ENCODE data around the gene ARHGAP6. TPM values are rescaled to one million over a fixed set of nuclear protein-coding genes. Genes with fewer than 3 reads are reported as not detected.

Gene ARHGAP6
- total and polyA plus RNA-seq, 2 experiments from 2014 or later = 0.26 to 0.59 TPM

DNA sequence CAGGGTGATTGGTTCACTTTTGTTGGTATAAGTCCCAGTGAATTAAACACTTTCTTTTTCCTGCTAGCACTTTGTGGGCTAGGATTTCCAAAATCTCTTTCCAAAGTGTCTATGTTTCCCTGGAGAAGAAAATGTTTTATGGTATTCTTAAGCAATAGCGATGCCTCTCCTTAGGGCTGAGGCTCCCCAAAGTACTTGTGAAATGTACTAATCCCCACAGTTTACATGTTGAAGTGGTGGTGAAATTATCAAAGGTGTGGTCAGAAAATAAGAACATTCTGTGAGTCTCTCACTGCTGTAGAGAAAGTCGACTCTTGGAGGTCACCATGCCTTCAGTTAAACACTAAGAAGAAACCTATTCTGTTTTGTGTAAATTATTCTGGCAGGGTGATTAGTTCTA is 424.0 kb downstream of the ARHGAP6 start:
- Mint-ChIP-seq H3K4me3 (no peak overlapping the region), H3K27ac (no peak overlapping the region), H3K9me3 (no peaks in the 10 kb centered on the region), H3K4me1 (no peaks in the 10 kb centered on the region), H3K36me3 (ENCODE audit: low read depth) (no peaks in the 10 kb centered on the region), H3K27me3 (ENCODE audit: insufficient read depth, low read depth, poor library complexity) (no peaks in the 10 kb centered on the region)
- Histone ChIP-seq H3K4me1 (ENCODE audit: insufficient read depth) (no peaks in the 10 kb centered on the region), H3K79me2 (replicated peaks; ENCODE audit: insufficient read depth) (no peaks in the 10 kb centered on the region), H3K4me2 (no peak overlapping the region), H3F3A (replicated peaks; ENCODE audit: low read depth) (no peaks in the 10 kb centered on the region), H3K27ac (ENCODE audit: low read depth) (no peak overlapping the region), H2AFZ (no peak overlapping the region), H3K36me3 (ENCODE audit: insufficient read depth) (no peaks in the 10 kb centered on the region), H3K27me3 (ENCODE audit: insufficient read depth) (no peaks in the 10 kb centered on the region), H3K9me2 (ENCODE audit: insufficient read depth) (no peaks in the 10 kb centered on the region), H4K20me1 (replicated peaks; ENCODE audit: insufficient read depth) (no peaks in the 10 kb centered on the region), H3K4me3 (no peak overlapping the region)
- no peak for TF ChIP-seq ZNF462 (CRISPR knock-in tag; IDR thresholded peaks at IDR 0.05)
- no peak for TF ChIP-seq ETS1 (IDR thresholded peaks at IDR 0.05)
- TF ChIP-seq EZH2phosphoT487 (IDR thresholded peaks at IDR 0.05; ENCODE audit: unreplicated experiment) = no peak
- no peak for TF ChIP-seq ZNF331 (CRISPR knock-in tag; IDR thresholded peaks at IDR 0.05; ENCODE audit: low read depth)
- TF ChIP-seq POLR2AphosphoS5 (IDR thresholded peaks at IDR 0.05; ENCODE audit: low read depth) = no peak
- no peak for TF ChIP-seq NANOG (IDR thresholded peaks at IDR 0.05; ENCODE audit: borderline replicate concordance)
- TF ChIP-seq EZH2 (IDR thresholded peaks at IDR 0.05; ENCODE audit: low read depth, unreplicated experiment) = no peak
- TF ChIP-seq JUNB (IDR thresholded peaks at IDR 0.05; ENCODE audit: unreplicated experiment) = no peak
- no peak for TF ChIP-seq REST (IDR thresholded peaks at IDR 0.05; ENCODE audit: unreplicated experiment)
- no peak for TF ChIP-seq CREB1 (CRISPR knock-in tag; IDR thresholded peaks at IDR 0.05; ENCODE audit: low read depth)
- TF ChIP-seq ZNF114 (CRISPR knock-in tag; IDR thresholded peaks at IDR 0.05) = no peak
- no peak for TF ChIP-seq CTCF (conservative IDR thresholded peaks at IDR 0.05; ENCODE audit: low read depth in 2 of 2)
- DNase-seq (ENCODE audit: low spot score) = no peak
- ATAC-seq = no peak
